OCI-LY1 (cell line): ENCODE measurements around the gene RYR3.

Experiments
- EZH2 ChIP-seq: fragments of 200-600 bp; sonication (generic), shearing (Covaris generic); IDR thresholded peaks from 2 replicates; pipeline ENCODE4 v1.8.0; 2017; ENCODE audit warnings: borderline replicate concordance, mixed run types, mild to moderate bottlenecking, antibody characterized with exemption, low read length, moderate library complexity, mixed read lengths
- TF ChIP-seq, protein P1 (sequence below): fragments of 200-600 bp; sonication (generic), shearing (Covaris generic); IDR thresholded peaks from 2 replicates; pipeline ENCODE4 v1.5.1; 2017; ENCODE audit warnings: mild to moderate bottlenecking, antibody characterized with exemption, low read length, moderate library complexity, mixed read lengths

DNA sequence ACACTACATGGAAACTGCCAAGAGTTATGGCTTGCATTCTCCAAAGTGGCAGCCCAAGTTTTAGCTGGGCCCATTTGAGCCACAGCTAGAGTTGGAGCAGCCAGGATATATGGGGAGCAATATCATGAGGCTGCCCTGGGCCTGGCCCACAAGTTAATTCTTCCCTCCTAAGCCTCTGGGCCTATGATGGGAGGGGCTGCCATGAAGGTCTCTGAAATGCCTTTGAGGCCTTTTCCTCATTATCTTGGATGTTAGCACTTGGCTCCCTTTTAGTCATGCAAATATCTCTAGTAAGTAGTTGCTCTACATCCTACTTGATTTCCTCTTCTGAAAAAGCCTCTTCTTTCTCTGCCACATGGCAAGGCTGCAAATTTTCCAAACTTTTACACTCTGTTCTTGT lies 400.0 kb downstream of the RYR3 start:
- TF ChIP-seq, protein P1, sequence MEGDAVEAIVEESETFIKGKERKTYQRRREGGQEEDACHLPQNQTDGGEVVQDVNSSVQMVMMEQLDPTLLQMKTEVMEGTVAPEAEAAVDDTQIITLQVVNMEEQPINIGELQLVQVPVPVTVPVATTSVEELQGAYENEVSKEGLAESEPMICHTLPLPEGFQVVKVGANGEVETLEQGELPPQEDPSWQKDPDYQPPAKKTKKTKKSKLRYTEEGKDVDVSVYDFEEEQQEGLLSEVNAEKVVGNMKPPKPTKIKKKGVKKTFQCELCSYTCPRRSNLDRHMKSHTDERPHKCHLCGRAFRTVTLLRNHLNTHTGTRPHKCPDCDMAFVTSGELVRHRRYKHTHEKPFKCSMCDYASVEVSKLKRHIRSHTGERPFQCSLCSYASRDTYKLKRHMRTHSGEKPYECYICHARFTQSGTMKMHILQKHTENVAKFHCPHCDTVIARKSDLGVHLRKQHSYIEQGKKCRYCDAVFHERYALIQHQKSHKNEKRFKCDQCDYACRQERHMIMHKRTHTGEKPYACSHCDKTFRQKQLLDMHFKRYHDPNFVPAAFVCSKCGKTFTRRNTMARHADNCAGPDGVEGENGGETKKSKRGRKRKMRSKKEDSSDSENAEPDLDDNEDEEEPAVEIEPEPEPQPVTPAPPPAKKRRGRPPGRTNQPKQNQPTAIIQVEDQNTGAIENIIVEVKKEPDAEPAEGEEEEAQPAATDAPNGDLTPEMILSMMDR = no peak
- TF ChIP-seq EZH2 = no peak
